Right lobe of liver (tissue), 6 donors: ENCODE results near the gene EIF3F. TPM values are rescaled to one million over a fixed set of nuclear protein-coding genes. Genes with fewer than 3 reads are reported as not detected.

Source experiments
- ATAC-seq, 4 donors: fragments of 200-7000 bp; cut with Tn5 transposase; one replicate each; pipeline ENCODE4 v1.9.1; 2020; ENCODE audit warnings: mild to moderate bottlenecking in 4 of 4, moderate library complexity in 4 of 4
- DNase-seq, 3 donors: peaks; one replicate each; pipeline ENCODE4 v3.0.0-alpha.2; 2020
- H3K27ac ChIP-seq, 3 donors: fragments of 200-600 bp; one replicate each; pipeline ENCODE4 v1.8.0; 2022
- H3K27me3 ChIP-seq, 2 donors: fragments of 200-600 bp; one replicate each; pipeline ENCODE4 v1.8.0; 2022
- H3K36me3 ChIP-seq, 4 donors: fragments of 200-600 bp; sonication (generic) in 1 of 4; one replicate each; pipeline versions ENCODE4 v1.5.1 to v1.8.0; 2017 to 2022; ENCODE audit warnings: control low read depth in 1 of 4
- H3K4me1 ChIP-seq, 4 donors: fragments of 200-600 bp; sonication (generic) in 1 of 4; one replicate each; pipeline versions ENCODE4 v1.5.1 to v1.8.0; 2017 to 2022; ENCODE audit warnings: control low read depth in 1 of 4
- H3K4me3 ChIP-seq, 3 donors: fragments of 200-600 bp; one replicate each; pipeline ENCODE4 v1.8.0; 2022
- H3K9me3 ChIP-seq, 4 donors: fragments of 200-600 bp; sonication (generic) in 1 of 4; one replicate each; pipeline versions ENCODE4 v1.5.1 to v1.8.0; 2017 to 2022; ENCODE audit warnings: control low read depth in 1 of 4
- POLR2A ChIP-seq: fragments of 450-650 bp; IDR thresholded peaks from one replicate; pipeline ENCODE4 v1.6.1; 2017; ENCODE audit warnings: antibody characterized with exemption, mild to moderate bottlenecking
- WGBS: methylation state at CpG from one replicate; pipeline ENCODE4 v1.1.6; 2018; ENCODE audit warnings: low coverage, low lambda C conversion rate; ENCODE audit not compliant: insufficient coverage; ENCODE audit errors: missing lambda C conversion rate; 5-methylcytosine and 5-hydroxymethylcytosine counted together
- intact Hi-C, 2 donors: fragments of 100-400 bp; cut with DNase I; formaldehyde crosslinking; loops; one replicate each; pipeline versions ENCODE4 v1.11.2 to v1.14.1; 2022
- total RNA-seq, 6 experiments: library from RNA; depleted of rRNA in 2 of 6; stranded (reverse); fragments of >200 nt in 2 of 6; fragmentation: NEBNext Ultra II Directional in 3 of 6; extraction: Animal tissue kit (Norgen Biotek cat#: 25700) in 3 of 6; gene quantifications; one replicate each; pipeline versions ENCODE4 v1.1.0 to v1.2.4, GENCODE V29; 2016 to 2023
- TF ChIP-seq, protein P1 (sequence below), 4 donors: fragments of 200-600 bp in 3 of 4; fragments of 450-650 bp in 1 of 4; IDR thresholded peaks; one replicate each; pipeline versions ENCODE4 v1.5.1 to v1.8.0; 2016 to 2022; ENCODE audit warnings: antibody characterized with exemption in 4 of 4, mild to moderate bottlenecking in 2 of 4
- donor health status: DM: no; HTN: yes; CAD: no.
- donor health status: DM: no; HTN: no; CAD: no.
- donor health status: DM: no; HTN: no; CAD: no.
- donor health status: DM: no; HTN: yes; CAD: no.
- donor health status: DM: no; HTN: yes; CAD: no.

The EIF3F gene
- total RNA-seq, 6 experiments from 2014 or later, result 69.9 to 97.0 (median 84.0) TPM

DNA sequence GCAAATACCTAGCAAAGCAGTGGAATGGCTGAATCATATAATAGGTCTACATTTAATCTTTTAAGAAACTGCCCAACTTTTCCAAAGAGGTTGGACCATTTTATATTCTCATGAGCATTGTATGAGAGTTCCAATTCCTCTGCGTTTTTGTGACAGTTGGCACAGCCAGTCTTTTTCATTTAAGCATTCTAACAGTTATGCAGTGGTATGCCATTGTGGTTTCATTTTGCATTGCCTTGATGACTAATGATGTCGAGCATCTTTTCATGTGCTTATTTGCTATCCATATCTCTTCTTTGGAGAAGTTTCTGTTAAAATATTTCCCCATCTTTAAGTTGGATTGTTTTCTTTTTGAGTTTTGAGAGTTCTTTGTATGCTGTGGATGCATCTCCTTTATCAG, 38.7 kb downstream of the EIF3F start:
- TF ChIP-seq, protein P1, sequence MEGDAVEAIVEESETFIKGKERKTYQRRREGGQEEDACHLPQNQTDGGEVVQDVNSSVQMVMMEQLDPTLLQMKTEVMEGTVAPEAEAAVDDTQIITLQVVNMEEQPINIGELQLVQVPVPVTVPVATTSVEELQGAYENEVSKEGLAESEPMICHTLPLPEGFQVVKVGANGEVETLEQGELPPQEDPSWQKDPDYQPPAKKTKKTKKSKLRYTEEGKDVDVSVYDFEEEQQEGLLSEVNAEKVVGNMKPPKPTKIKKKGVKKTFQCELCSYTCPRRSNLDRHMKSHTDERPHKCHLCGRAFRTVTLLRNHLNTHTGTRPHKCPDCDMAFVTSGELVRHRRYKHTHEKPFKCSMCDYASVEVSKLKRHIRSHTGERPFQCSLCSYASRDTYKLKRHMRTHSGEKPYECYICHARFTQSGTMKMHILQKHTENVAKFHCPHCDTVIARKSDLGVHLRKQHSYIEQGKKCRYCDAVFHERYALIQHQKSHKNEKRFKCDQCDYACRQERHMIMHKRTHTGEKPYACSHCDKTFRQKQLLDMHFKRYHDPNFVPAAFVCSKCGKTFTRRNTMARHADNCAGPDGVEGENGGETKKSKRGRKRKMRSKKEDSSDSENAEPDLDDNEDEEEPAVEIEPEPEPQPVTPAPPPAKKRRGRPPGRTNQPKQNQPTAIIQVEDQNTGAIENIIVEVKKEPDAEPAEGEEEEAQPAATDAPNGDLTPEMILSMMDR (IDR thresholded peaks at IDR 0.05), result no peak
- no peak for TF ChIP-seq POLR2A
- ATAC-seq, result no peak
- 35% methylated on average over 2 of the region's 2 CpGs for WGBS

GRCh38 chr11:8026982-8027381, 39.8 kb downstream of the EIF3F start:
- TF ChIP-seq, protein P1 (IDR thresholded peaks at IDR 0.05), result no peak
- no peak for TF ChIP-seq POLR2A
- DNase-seq, result no peak
- H3K9me3 ChIP-seq, result no peaks in the 10 kb centered on the region
- H3K4me3 ChIP-seq, result no peak overlapping the region
- H3K27me3 ChIP-seq, result no peaks in the 10 kb centered on the region
- H3K4me1 ChIP-seq, result no peaks in the 10 kb centered on the region
- 81% methylated on average over 3 of the region's 3 CpGs for WGBS
- intact Hi-C loops, result no loop called here
- ATAC-seq, result no peak
- no peak overlapping the region for H3K27ac ChIP-seq
- H3K36me3 ChIP-seq, result no peaks in the 10 kb centered on the region

More for the DNA sequence above, 38.7 kb downstream of the EIF3F start:
- Histone ChIP-seq H3K9me3 (no peaks in the 10 kb centered on the region), H3K4me3 (no peak overlapping the region), H3K27ac (no peak overlapping the region), H3K36me3 (no peaks in the 10 kb centered on the region), H3K4me1 (no peaks in the 10 kb centered on the region), H3K27me3 (no peaks in the 10 kb centered on the region)
- DNase-seq, result no peak
- intact Hi-C loops, result no loop called here

GRCh38 chr11:8028766-8029165, 41.6 kb downstream of the EIF3F start:
- Histone ChIP-seq H3K27ac (no peak overlapping the region), H3K4me1 (no peaks in the 10 kb centered on the region), H3K36me3 (no peaks in the 10 kb centered on the region), H3K27me3 (no peaks in the 10 kb centered on the region), H3K4me3 (no peak overlapping the region), H3K9me3 (no peaks in the 10 kb centered on the region)
- DNase-seq, result no peak
- 64% methylated on average over 4 of the region's 4 CpGs for WGBS
- ATAC-seq, result no peak
- TF ChIP-seq, protein P1 (IDR thresholded peaks at IDR 0.05), result no peak
- no peak for TF ChIP-seq POLR2A
- intact Hi-C loops, result no loop called here

DNA sequence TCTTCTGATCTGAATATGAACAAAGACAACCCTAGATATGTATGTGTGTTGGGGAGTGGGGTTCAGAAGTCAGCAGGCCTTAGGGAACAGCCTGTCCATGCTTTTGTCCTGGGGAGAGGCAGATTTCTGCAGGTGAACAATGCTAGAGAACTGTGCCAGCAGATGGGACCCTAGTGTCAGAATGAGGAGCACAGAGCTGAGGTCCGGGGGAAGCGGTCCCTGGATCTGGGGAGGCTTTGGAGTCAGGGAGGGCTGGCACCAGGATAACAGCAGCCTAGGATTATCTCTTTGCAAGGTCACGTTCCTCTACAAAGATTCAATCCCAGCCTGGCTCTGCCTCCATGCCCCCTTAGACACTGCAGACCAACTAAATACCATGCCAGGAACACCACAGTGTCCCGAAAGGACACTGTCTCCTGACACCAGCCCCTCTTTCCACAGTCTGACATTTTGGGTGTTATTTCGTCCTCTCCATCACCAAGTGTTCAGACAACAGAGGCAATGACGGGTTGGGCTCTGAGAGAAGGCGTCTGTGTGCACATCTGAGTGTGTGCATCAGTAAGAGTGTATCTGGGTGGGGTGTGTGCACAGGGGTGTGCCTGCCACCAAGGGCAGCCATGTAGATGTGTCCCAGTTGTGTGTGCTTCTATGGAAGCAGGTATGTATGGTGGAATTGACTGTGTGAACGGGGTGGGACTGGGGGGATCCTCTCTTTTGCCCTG, 43.5 kb downstream of the EIF3F start:
- 62% methylated on average over 3 of the region's 8 CpGs for WGBS
- no peaks in the 10 kb centered on the region for H3K9me3 ChIP-seq
- DNase-seq (no peak), ATAC-seq (no peak)
- H3K27me3 ChIP-seq, result no peaks in the 10 kb centered on the region
- intact Hi-C loops, result loop anchor here in 1 of 2 donors (5.0 kb wide), 1 partner anchor 67 kb away; no protein-coding TSS in a partner anchor
- no peak overlapping the region for H3K4me3 ChIP-seq
- TF ChIP-seq, protein P1 (IDR thresholded peaks at IDR 0.05), result no peak
- TF ChIP-seq POLR2A, result no peak
- no peak overlapping the region for H3K27ac ChIP-seq
- H3K36me3 ChIP-seq, result no peaks in the 10 kb centered on the region
- H3K4me1 ChIP-seq, result no peaks in the 10 kb centered on the region
